Upper lobe of left lung (tissue), 6 donors: ENCODE measurements around the gene IKZF4. TPM values are rescaled to one million over a fixed set of nuclear protein-coding genes. Genes with fewer than 3 reads are reported as not detected.
"Not testable (repeated sequence)": the region's sequence is repeated elsewhere in the genome, so short reads cannot be mapped to it uniquely, and the experiment has no call there.

Source experiments
- ATAC-seq, 2 donors: fragments of 200-7000 bp; cut with Tn5 transposase; one replicate each; pipeline ENCODE4 v1.9.1; 2022; ENCODE audit warnings: mild to moderate bottlenecking in 2 of 2, moderate library complexity in 2 of 2; ENCODE audit not compliant: low FRiP score in 2 of 2
- DNase-seq, 2 donors: peaks; one replicate each; pipeline ENCODE4 v3.0.0-alpha.2; 2019 to 2020
- H3K27ac ChIP-seq, 4 donors: fragments of 200-600 bp; sonication (generic); one replicate each; pipeline ENCODE4 v1.5.1; 2016 to 2019
- H3K27me3 ChIP-seq, 4 donors: fragments of 200-600 bp; sonication (generic); one replicate each; pipeline ENCODE4 v1.5.1; 2017 to 2019
- H3K36me3 ChIP-seq, 4 donors: fragments of 200-600 bp; sonication (generic); one replicate each; pipeline ENCODE4 v1.5.1; 2016 to 2019
- H3K4me1 ChIP-seq, 4 donors: fragments of 200-600 bp; sonication (generic); one replicate each; pipeline ENCODE4 v1.5.1; 2018 to 2019
- H3K4me3 ChIP-seq, 4 donors: fragments of 200-600 bp; sonication (generic); one replicate each; pipeline ENCODE4 v1.5.1; 2017 to 2019; ENCODE audit warnings: mild to moderate bottlenecking in 2 of 4, moderate library complexity in 1 of 4
- H3K9me3 ChIP-seq, 4 donors: fragments of 200-600 bp; sonication (generic); one replicate each; pipeline ENCODE4 v1.5.1; 2018 to 2019
- CTCF ChIP-seq, 6 experiments: fragments of 450-650 bp in 4 of 6; fragments of 200-600 bp in 2 of 6; sonication (generic) in 2 of 6; IDR thresholded peaks; one replicate each; pipeline ENCODE4 v1.5.1; 2016 to 2019; ENCODE audit warnings: antibody characterized with exemption in 6 of 6
- EP300 ChIP-seq, 4 donors: sonication (generic); formaldehyde crosslinking; IDR thresholded peaks; one replicate each; pipeline ENCODE4 v1.5.1; 2017; ENCODE audit warnings: antibody characterized with exemption in 4 of 4, control low read depth in 2 of 4
- POLR2A ChIP-seq, 4 donors: fragments of 450-650 bp; IDR thresholded peaks; one replicate each; pipeline ENCODE4 v1.5.1; 2016 to 2017; ENCODE audit warnings: antibody characterized with exemption in 4 of 4, mild to moderate bottlenecking in 2 of 4
- POLR2AphosphoS5 ChIP-seq, 2 donors: sonication (generic); formaldehyde crosslinking; IDR thresholded peaks; one replicate each; pipeline ENCODE4 v1.5.1; 2017; ENCODE audit warnings: antibody characterized with exemption in 2 of 2
- WGBS, 2 donors: methylation state at CpG; one replicate each; pipeline ENCODE4 v1.1.5; 2017 to 2018; 5-methylcytosine and 5-hydroxymethylcytosine counted together
- total RNA-seq, 6 donors: library from RNA; depleted of rRNA in 4 of 6; stranded (reverse); fragments of >200 nt in 4 of 6; gene quantifications; one replicate each; pipeline versions ENCODE4 v1.1.0 to v1.2.1, GENCODE V29; 2016 to 2021
- donor health status: DM: no; HTN: no; CAD: no; lungs with moderate emphysema.
- donor health status: DM: no; HTN: yes; CAD: no; lungs with severe emphysema.

IKZF4 gene
- total RNA-seq, 6 donors from 2014 or later = 5.6 to 23.0 (median 9.3) TPM

- WGBS, 2 donors = 1% methylated on average over 32 to 39 of the region's 39 CpGs
- Histone ChIP-seq H3K4me1 (peaks cover 39 to 54% (median 46%) of the 10 kb centered on the region in 4 donors), H3K9me3 (no peaks in the 10 kb centered on the region)
Observed at GRCh38 chr12:55973599-55974307, 47.1 kb upstream of the IKZF4 start, which contains the start of gene RAB5B. RAB5B (plus strand) TSS chr12:55974078; CDS start chr12:55986961, 12,883 bp downstream.

GRCh38 chr12:55974308-55974730, 46.5 kb upstream of the IKZF4 start:
- Histone ChIP-seq H3K36me3 (peaks cover 0 to 19% (median 0%) of the 10 kb centered on the region in 4 donors), H3K9me3 (no peaks in the 10 kb centered on the region), H3K4me1 (peaks cover 45 to 60% (median 47%) of the 10 kb centered on the region in 4 donors), H3K27ac (peak overlapping the region; percentile 95 to 98 (median 96)), H3K4me3 (peak overlapping the region; percentile 70 to 100 (median 87)), H3K27me3 (no peaks in the 10 kb centered on the region)
- DNase-seq (peak in 1 of 2 donors; percentile 63), ATAC-seq (peak; percentile 61 to 71)
- TF ChIP-seq CTCF (IDR thresholded peaks at IDR 0.05) = peak in 1 of 6 experiments; percentile 5
- TF ChIP-seq POLR2AphosphoS5 (IDR thresholded peaks at IDR 0.05) = no peak
- TF ChIP-seq POLR2A (IDR thresholded peaks at IDR 0.05) = peak in 1 of 4 donors; percentile 56
- TF ChIP-seq EP300 (IDR thresholded peaks at IDR 0.05) = no peak
- WGBS, 2 donors = 2% methylated on average over 15 of the region's 15 CpGs

More at GRCh38 chr12:55973599-55974307, 47.1 kb upstream of the IKZF4 start, which contains the start of gene RAB5B:
- Histone ChIP-seq H3K27ac (peak within 1 kb of the TSS; percentile 95 to 98 (median 96)), H3K27me3 (no peaks in the 10 kb centered on the region), H3K36me3 (peaks cover 0 to 19% (median 0%) of the 10 kb centered on the region in 4 donors), H3K4me3 (peak within 1 kb of the TSS; percentile 70 to 100 (median 87))
- DNase-seq (peak; percentile 92 to 100), ATAC-seq (peak; percentile 96 to 98)
- peak in 3 of 6 experiments; percentile 46 to 63 (median 48) for TF ChIP-seq CTCF (IDR thresholded peaks at IDR 0.05)
- TF ChIP-seq EP300 (IDR thresholded peaks at IDR 0.05) = no peak
- TF ChIP-seq POLR2A (IDR thresholded peaks at IDR 0.05) = peak; percentile 75 to 98 (median 96)
- TF ChIP-seq POLR2AphosphoS5 (IDR thresholded peaks at IDR 0.05) = peak; percentile 95 to 99

- Histone ChIP-seq H3K27ac (no peak overlapping the region), H3K9me3 (no peaks in the 10 kb centered on the region), H3K27me3 (no peaks in the 10 kb centered on the region), H3K4me1 (peaks cover 33 to 65% (median 42%) of the 10 kb centered on the region in 4 donors), H3K4me3 (no peak overlapping the region), H3K36me3 (peaks cover 0 to 36% (median 9%) of the 10 kb centered on the region in 4 donors)
- 86 to 91% methylated on average over 7 of the region's 7 CpGs for WGBS, 2 donors
- ATAC-seq = no peak
- no peak for DNase-seq
- TF ChIP-seq EP300 (IDR thresholded peaks at IDR 0.05) (no peak), POLR2A (IDR thresholded peaks at IDR 0.05) (no peak), POLR2AphosphoS5 (IDR thresholded peaks at IDR 0.05) (no peak), CTCF (IDR thresholded peaks at IDR 0.05) (no peak)
Observed at GRCh38 chr12:55978393-55978792, 42.5 kb upstream of the IKZF4 start.

GRCh38 chr12:55979069-55979468, 41.8 kb upstream of the IKZF4 start:
- no peak for TF ChIP-seq EP300 (IDR thresholded peaks at IDR 0.05)
- TF ChIP-seq POLR2A (IDR thresholded peaks at IDR 0.05) = no peak
- TF ChIP-seq POLR2AphosphoS5 (IDR thresholded peaks at IDR 0.05) = no peak
- no peak for TF ChIP-seq CTCF (IDR thresholded peaks at IDR 0.05)
- Histone ChIP-seq H3K4me3 (no peak overlapping the region), H3K36me3 (peaks cover 0 to 42% (median 11%) of the 10 kb centered on the region in 4 donors), H3K27me3 (no peaks in the 10 kb centered on the region), H3K4me1 (peaks cover 33 to 65% (median 42%) of the 10 kb centered on the region in 4 donors), H3K27ac (peak overlapping the region in 2 of 4 donors; percentile 21 to 27), H3K9me3 (no peaks in the 10 kb centered on the region)
- 79 to 82% methylated on average over 3 of the region's 3 CpGs for WGBS, 2 donors
- ATAC-seq (no peak), DNase-seq (no peak)

GRCh38 chr12:55981882-55982281, 39.0 kb upstream of the IKZF4 start:
- H3K4me1 ChIP-seq = peaks cover 15 to 41% (median 20%) of the 10 kb centered on the region in 4 donors
- ATAC-seq, DNase-seq, H3K9me3 ChIP-seq, H3K4me3 ChIP-seq, H3K27me3 ChIP-seq: not testable (repeated sequence)
- H3K27ac ChIP-seq = peak overlapping the region in 1 of 4 donors; percentile 45
- H3K36me3 ChIP-seq = peaks cover 10 to 62% (median 25%) of the 10 kb centered on the region in 4 donors
- WGBS, 2 donors = 84 to 87% methylated on average over 5 of the region's 5 CpGs
